Upper lobe of right lung (tissue), 1 donor: Measurements from ENCODE around the gene MTRF1L. TPM values are rescaled to one million over a fixed set of nuclear protein-coding genes. Genes with fewer than 3 reads are reported as not detected.

ENCODE experiments used
- ATAC-seq: fragments of 200-7000 bp; cut with Tn5 transposase; one replicate; pipeline ENCODE4 v1.9.1; 2020; ENCODE audit warnings: mild to moderate bottlenecking, moderate library complexity
- DNase-seq: peaks from one replicate; pipeline ENCODE4 v3.0.0-alpha.2; 2020
- H3K27ac ChIP-seq: fragments of 200-600 bp; one replicate; pipeline ENCODE4 v1.8.0; 2022
- H3K27me3 ChIP-seq: fragments of 200-600 bp; one replicate; pipeline ENCODE4 v1.8.0; 2022; ENCODE audit warnings: mild to moderate bottlenecking
- H3K36me3 ChIP-seq: fragments of 200-600 bp; one replicate; pipeline ENCODE4 v1.8.0; 2022
- H3K4me1 ChIP-seq: fragments of 200-600 bp; one replicate; pipeline ENCODE4 v1.8.0; 2022
- H3K4me3 ChIP-seq: fragments of 200-600 bp; one replicate; pipeline ENCODE4 v1.8.0; 2022; ENCODE audit warnings: mild to moderate bottlenecking
- H3K9me3 ChIP-seq: fragments of 200-600 bp; one replicate; pipeline ENCODE4 v1.8.0; 2022
- CTCF ChIP-seq: fragments of 200-600 bp; IDR thresholded peaks from one replicate; pipeline ENCODE4 v1.8.0; 2022; ENCODE audit warnings: antibody characterized with exemption
- intact Hi-C: fragments of 100-400 bp; cut with DNase I; formaldehyde crosslinking; loops from one replicate; pipeline ENCODE4 v1.11.0; 2022
- long read RNA-seq: library from polyadenylated mRNA; unstranded; transcript quantifications from one replicate; pipeline ENCODE4 v2.0.0, GENCODE V29; 2021
- total RNA-seq: library from RNA; stranded (reverse); fragmentation: NEBNext Ultra II Directional; extraction: Animal tissue kit (Norgen Biotek cat#: 25700); gene quantifications from one replicate; pipeline ENCODE4 v1.2.1, GENCODE V29; 2021
- donor health status: DM: no; HTN: yes; CAD: no; lungs with severe emphysema.

Gene MTRF1L
- 17.9 TPM for total RNA-seq
- long read RNA-seq, transcript MTRF1L-202 (6 exons, 3,539 nt) = minor isoform, 14 of 85 reads
- long read RNA-seq, transcript MTRF1L-211 (6 exons, 3,514 nt) = minor isoform, 5 of 85 reads
- long read RNA-seq, transcript MTRF1L-203 (7 exons, 3,676 nt) = minor isoform, 18 of 85 reads
- long read RNA-seq, transcript MTRF1L-208 (7 exons, 3,651 nt) = major isoform, 28 of 85 reads
- long read RNA-seq, partial matches to known transcripts = 1 of 85 reads
- long read RNA-seq, other reads (novel, unspliced or antisense) = 16 of 85 reads

- Histone ChIP-seq H3K4me3 (peak within 1 kb of the TSS; percentile 72), H3K9me3 (no peaks in the 10 kb centered on the region), H3K36me3 (peaks cover 6% of the 10 kb centered on the region), H3K27me3 (no peaks in the 10 kb centered on the region), H3K4me1 (peaks cover 22% of the 10 kb centered on the region), H3K27ac (peak within 1 kb of the TSS; percentile 86)
- DNase-seq (peak; percentile 97), ATAC-seq (peak; percentile 99)
- no peak for TF ChIP-seq CTCF
- intact Hi-C loops = no loop called here
Observed at GRCh38 chr6:153002613-153003365, at the start of gene MTRF1L. MTRF1L (minus strand) TSS chr6:153002709; CDS start chr6:153002685, 24 bp downstream.

- no peaks in the 10 kb centered on the region for H3K27me3 ChIP-seq
- H3K36me3 ChIP-seq = no peaks in the 10 kb centered on the region
- H3K27ac ChIP-seq = no peak overlapping the region
- no peak for TF ChIP-seq CTCF
- H3K4me1 ChIP-seq = no peaks in the 10 kb centered on the region
- H3K4me3 ChIP-seq = no peak overlapping the region
- ATAC-seq (no peak), DNase-seq (no peak)
- no peaks in the 10 kb centered on the region for H3K9me3 ChIP-seq
- intact Hi-C loops = no loop called here
Observed at GRCh38 chr6:153051801-153052200, 49.3 kb upstream of the MTRF1L start.

GRCh38 chr6:153048631-153049030 lies 46.1 kb upstream of the MTRF1L start:
- Histone ChIP-seq H3K27me3 (no peaks in the 10 kb centered on the region), H3K4me1 (no peaks in the 10 kb centered on the region), H3K4me3 (no peak overlapping the region), H3K36me3 (no peaks in the 10 kb centered on the region), H3K27ac (no peak overlapping the region), H3K9me3 (no peaks in the 10 kb centered on the region)
- intact Hi-C loops = no loop called here
- no peak for ATAC-seq
- no peak for DNase-seq
- no peak for TF ChIP-seq CTCF

GRCh38 chr6:153047386-153047785 lies 44.9 kb upstream of the MTRF1L start:
- no peak overlapping the region for H3K4me3 ChIP-seq
- no peaks in the 10 kb centered on the region for H3K36me3 ChIP-seq
- no peaks in the 10 kb centered on the region for H3K4me1 ChIP-seq
- TF ChIP-seq CTCF = no peak
- H3K27ac ChIP-seq = no peak overlapping the region
- ATAC-seq = no peak
- no peak for DNase-seq
- H3K27me3 ChIP-seq = no peaks in the 10 kb centered on the region
- intact Hi-C loops = no loop called here
- no peaks in the 10 kb centered on the region for H3K9me3 ChIP-seq

- no peaks in the 10 kb centered on the region for H3K27me3 ChIP-seq
- no peak for DNase-seq
- ATAC-seq = no peak
- H3K36me3 ChIP-seq = no peaks in the 10 kb centered on the region
- no peak for TF ChIP-seq CTCF
- H3K4me3 ChIP-seq = no peak overlapping the region
- no peaks in the 10 kb centered on the region for H3K4me1 ChIP-seq
- H3K27ac ChIP-seq = no peak overlapping the region
- intact Hi-C loops = no loop called here
- H3K9me3 ChIP-seq = no peaks in the 10 kb centered on the region
Observed at GRCh38 chr6:153045271-153045670, 42.8 kb upstream of the MTRF1L start.
